Mesothelial cell of epicardium (in vitro differentiated cells): ENCODE results near the gene TOP2B. TPM values are rescaled to one million over a fixed set of nuclear protein-coding genes. Genes with fewer than 3 reads are reported as not detected.
A peak's percentile ranks its signal among the peaks of the same experiment; 100 is the strongest.

Source experiments
- DNase-seq, 2 experiments: peaks; one replicate each; pipeline ENCODE4 v3.0.0; 2021; ENCODE audit warnings: low spot score in 2 of 2; ENCODE audit not compliant: unreplicated experiment in 2 of 2
- H3K27ac Mint-ChIP-seq: 2 replicates; pipeline ENCODE4 v1.8.0; 2021; ENCODE audit warnings: mixed read lengths
- H3K27me3 Mint-ChIP-seq: 2 replicates; pipeline ENCODE4 v1.8.0; 2021; ENCODE audit warnings: low read depth, mixed read lengths
- H3K36me3 Mint-ChIP-seq: 2 replicates; pipeline ENCODE4 v1.8.0; 2021; ENCODE audit warnings: mixed read lengths
- H3K4me1 Mint-ChIP-seq: 2 replicates; pipeline ENCODE4 v1.8.0; 2021; ENCODE audit warnings: mixed read lengths
- H3K4me3 Mint-ChIP-seq: 2 replicates; pipeline ENCODE4 v1.8.0; 2021; ENCODE audit warnings: mild to moderate bottlenecking, moderate library complexity, mixed read lengths
- H3K9me3 Mint-ChIP-seq: 2 replicates; pipeline ENCODE4 v1.8.0; 2021; ENCODE audit warnings: mixed read lengths
- total RNA-seq: library from RNA; stranded (reverse); gene quantifications from 3 replicates; pipeline ENCODE4 v1.2.1, GENCODE V29; 2021
- TF ChIP-seq, protein P1 (sequence below): fragments of 200-600 bp; sonication (generic); IDR thresholded peaks from one replicate; pipeline ENCODE4 v1.5.0; 2021; ENCODE audit warnings: antibody characterized with exemption; ENCODE audit not compliant: unreplicated experiment

The TOP2B gene
- total RNA-seq, 1 donor from 2014 or later: 203 TPM

DNA sequence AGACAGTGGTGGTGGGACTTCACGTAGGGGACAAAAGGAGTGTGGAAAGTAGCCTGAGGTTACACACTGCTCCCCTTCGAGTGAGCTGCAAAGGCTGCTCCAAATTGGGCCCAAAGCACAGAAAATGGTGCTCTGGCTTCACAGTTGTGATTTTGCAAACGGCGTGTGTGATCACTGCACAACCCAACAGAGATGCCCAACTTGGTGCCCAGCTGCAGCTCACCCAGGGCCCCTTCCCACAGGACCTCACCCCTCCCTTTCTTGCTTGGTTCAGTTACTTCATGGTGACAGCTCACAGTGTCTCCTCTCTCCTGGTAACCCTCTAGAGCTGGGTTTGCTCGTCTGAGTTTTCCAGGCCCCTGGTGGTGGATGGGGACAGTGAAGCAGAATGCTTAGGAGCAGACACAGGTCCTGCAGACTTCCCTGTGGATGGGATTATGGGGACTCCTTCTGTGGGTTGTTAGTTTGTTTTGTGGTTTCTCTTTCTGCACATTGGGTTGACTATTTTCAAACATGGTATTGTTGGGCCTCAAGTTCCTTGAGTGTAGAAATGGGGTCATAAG, 98.3 kb downstream of the TOP2B start:
- TF ChIP-seq, protein P1, sequence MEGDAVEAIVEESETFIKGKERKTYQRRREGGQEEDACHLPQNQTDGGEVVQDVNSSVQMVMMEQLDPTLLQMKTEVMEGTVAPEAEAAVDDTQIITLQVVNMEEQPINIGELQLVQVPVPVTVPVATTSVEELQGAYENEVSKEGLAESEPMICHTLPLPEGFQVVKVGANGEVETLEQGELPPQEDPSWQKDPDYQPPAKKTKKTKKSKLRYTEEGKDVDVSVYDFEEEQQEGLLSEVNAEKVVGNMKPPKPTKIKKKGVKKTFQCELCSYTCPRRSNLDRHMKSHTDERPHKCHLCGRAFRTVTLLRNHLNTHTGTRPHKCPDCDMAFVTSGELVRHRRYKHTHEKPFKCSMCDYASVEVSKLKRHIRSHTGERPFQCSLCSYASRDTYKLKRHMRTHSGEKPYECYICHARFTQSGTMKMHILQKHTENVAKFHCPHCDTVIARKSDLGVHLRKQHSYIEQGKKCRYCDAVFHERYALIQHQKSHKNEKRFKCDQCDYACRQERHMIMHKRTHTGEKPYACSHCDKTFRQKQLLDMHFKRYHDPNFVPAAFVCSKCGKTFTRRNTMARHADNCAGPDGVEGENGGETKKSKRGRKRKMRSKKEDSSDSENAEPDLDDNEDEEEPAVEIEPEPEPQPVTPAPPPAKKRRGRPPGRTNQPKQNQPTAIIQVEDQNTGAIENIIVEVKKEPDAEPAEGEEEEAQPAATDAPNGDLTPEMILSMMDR: no peak
- H3K4me1 Mint-ChIP-seq: peaks cover 15% of the 10 kb centered on the region
- H3K9me3 Mint-ChIP-seq: no peaks in the 10 kb centered on the region
- H3K27ac Mint-ChIP-seq: peak overlapping the region; percentile 83
- H3K36me3 Mint-ChIP-seq: peaks cover 42% of the 10 kb centered on the region
- H3K27me3 Mint-ChIP-seq: no peaks in the 10 kb centered on the region
- no peak overlapping the region for H3K4me3 Mint-ChIP-seq
- DNase-seq: no peak

DNA sequence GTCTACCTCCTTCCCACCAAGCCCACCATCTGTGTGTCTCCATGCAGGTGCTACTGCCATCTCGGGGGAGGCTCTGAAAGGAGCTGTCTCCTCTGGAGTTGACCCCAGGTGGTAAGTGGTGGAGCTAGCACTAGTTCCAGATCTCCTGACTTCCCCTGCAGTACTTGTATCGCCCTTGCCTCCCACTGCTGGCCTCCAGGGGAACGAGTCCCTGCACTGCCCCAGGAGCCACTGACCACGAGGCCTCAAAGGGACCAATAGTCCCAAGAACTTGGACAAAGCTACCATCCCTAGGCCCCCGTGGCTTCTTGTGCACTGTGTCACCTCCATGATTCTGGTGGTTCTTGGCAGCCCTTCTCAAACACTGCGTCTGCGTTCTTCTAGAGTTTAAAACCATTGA, 98.9 kb downstream of the TOP2B start:
- Mint-ChIP-seq H3K4me1 (peaks cover 18% of the 10 kb centered on the region), H3K4me3 (no peak overlapping the region), H3K27me3 (no peaks in the 10 kb centered on the region), H3K27ac (peak overlapping the region; percentile 83), H3K36me3 (peaks cover 39% of the 10 kb centered on the region), H3K9me3 (no peaks in the 10 kb centered on the region)
- no peak for DNase-seq
- TF ChIP-seq, protein P1: no peak

GRCh38 chr3:25564075-25564474, 100.6 kb downstream of the TOP2B start:
- no peak for DNase-seq
- Mint-ChIP-seq H3K36me3 (peaks cover 27% of the 10 kb centered on the region), H3K4me3 (no peak overlapping the region), H3K27me3 (no peaks in the 10 kb centered on the region), H3K4me1 (peaks cover 18% of the 10 kb centered on the region), H3K9me3 (no peaks in the 10 kb centered on the region), H3K27ac (no peak overlapping the region)
- TF ChIP-seq, protein P1: no peak

DNA sequence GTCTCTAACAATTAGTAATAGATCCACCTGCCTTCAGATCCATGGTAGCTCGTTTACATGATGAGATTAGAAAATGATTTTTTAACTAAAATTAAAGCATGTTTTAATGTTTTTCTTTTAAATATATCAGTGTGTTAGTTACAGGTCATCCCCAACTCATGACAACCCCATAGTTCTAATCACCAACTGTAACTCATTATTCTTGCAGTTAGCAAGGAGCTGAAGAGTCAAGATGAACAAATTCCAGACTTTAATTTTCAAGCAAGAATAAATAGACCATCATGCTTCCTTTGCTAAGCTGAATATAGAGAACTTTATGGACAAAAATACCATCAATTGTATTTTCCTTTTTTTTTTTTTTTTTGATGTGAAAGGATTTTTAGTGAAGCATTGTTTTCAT, 101.1 kb downstream of the TOP2B start:
- H3K4me3 Mint-ChIP-seq: no peak overlapping the region
- peaks cover 18% of the 10 kb centered on the region for H3K4me1 Mint-ChIP-seq
- peaks cover 24% of the 10 kb centered on the region for H3K36me3 Mint-ChIP-seq
- no peaks in the 10 kb centered on the region for H3K27me3 Mint-ChIP-seq
- H3K27ac Mint-ChIP-seq: peak overlapping the region; percentile 88
- no peak for DNase-seq
- H3K9me3 Mint-ChIP-seq: no peaks in the 10 kb centered on the region
- TF ChIP-seq, protein P1: no peak

GRCh38 chr3:25558796-25559195, 105.9 kb downstream of the TOP2B start:
- no peak for DNase-seq
- Mint-ChIP-seq H3K9me3 (no peaks in the 10 kb centered on the region), H3K36me3 (peaks cover 7% of the 10 kb centered on the region), H3K4me1 (peaks cover 34% of the 10 kb centered on the region), H3K27ac (no peak overlapping the region), H3K27me3 (no peaks in the 10 kb centered on the region), H3K4me3 (no peak overlapping the region)
- TF ChIP-seq, protein P1: no peak

- Mint-ChIP-seq H3K36me3 (peaks cover 7% of the 10 kb centered on the region), H3K4me3 (no peak overlapping the region), H3K27me3 (no peaks in the 10 kb centered on the region), H3K27ac (no peak overlapping the region), H3K9me3 (no peaks in the 10 kb centered on the region), H3K4me1 (peaks cover 40% of the 10 kb centered on the region)
- no peak for DNase-seq
- TF ChIP-seq, protein P1: no peak
These were observed 106.6 kb downstream of the TOP2B start for GRCh38 chr3:25558121-25558520.
